Cardiac fibroblast (primary cell): Measurements from ENCODE around the gene GALNT13.

Experiments used
- DNase-seq, 2 donors: peaks; one replicate each; pipeline versions ENCODE4 v3.0.0 to v3.0.0-alpha.2; 2010; ENCODE audit warnings: low read depth in 2 of 2
- H3K4me3 ChIP-seq, 2 donors: replicated peaks in 1 of 2; 1 replicate in 1 of 2; 2 replicates in 1 of 2; pipeline ENCODE4 v1.5.1; 2011; ENCODE audit warnings: low read depth in 2 of 2, low read length in 2 of 2, mild to moderate bottlenecking in 2 of 2, moderate library complexity in 1 of 2
- TF ChIP-seq, protein P1 (sequence below): IDR thresholded peaks from one replicate; pipeline ENCODE4 v1.5.1; 2011; ENCODE audit warnings: low read depth, mild to moderate bottlenecking, low read length, inconsistent platforms

The GALNT13 gene

DNA sequence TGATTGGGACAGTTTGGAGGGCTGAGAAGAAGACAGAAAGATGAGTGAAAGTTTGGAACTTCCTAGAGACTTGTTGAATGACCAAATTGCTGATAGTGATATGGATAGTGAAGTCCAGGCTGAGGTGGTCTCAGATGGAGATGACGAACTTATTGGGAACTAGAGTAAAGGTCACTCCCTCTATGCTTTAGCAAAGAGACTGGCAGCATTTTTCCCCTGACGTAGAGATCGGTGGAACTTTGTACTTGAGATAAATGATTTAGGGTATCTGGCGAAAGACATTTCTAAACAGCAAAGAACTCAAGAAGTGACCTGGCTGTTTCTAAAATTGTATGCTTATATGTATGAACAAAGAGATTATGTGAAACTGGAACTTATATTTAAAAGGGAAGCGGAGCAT, 605.6 kb downstream of the GALNT13 start:
- DNase-seq = no peak
- TF ChIP-seq, protein P1, sequence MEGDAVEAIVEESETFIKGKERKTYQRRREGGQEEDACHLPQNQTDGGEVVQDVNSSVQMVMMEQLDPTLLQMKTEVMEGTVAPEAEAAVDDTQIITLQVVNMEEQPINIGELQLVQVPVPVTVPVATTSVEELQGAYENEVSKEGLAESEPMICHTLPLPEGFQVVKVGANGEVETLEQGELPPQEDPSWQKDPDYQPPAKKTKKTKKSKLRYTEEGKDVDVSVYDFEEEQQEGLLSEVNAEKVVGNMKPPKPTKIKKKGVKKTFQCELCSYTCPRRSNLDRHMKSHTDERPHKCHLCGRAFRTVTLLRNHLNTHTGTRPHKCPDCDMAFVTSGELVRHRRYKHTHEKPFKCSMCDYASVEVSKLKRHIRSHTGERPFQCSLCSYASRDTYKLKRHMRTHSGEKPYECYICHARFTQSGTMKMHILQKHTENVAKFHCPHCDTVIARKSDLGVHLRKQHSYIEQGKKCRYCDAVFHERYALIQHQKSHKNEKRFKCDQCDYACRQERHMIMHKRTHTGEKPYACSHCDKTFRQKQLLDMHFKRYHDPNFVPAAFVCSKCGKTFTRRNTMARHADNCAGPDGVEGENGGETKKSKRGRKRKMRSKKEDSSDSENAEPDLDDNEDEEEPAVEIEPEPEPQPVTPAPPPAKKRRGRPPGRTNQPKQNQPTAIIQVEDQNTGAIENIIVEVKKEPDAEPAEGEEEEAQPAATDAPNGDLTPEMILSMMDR = no peak
- H3K4me3 ChIP-seq = no peak overlapping the region

DNA sequence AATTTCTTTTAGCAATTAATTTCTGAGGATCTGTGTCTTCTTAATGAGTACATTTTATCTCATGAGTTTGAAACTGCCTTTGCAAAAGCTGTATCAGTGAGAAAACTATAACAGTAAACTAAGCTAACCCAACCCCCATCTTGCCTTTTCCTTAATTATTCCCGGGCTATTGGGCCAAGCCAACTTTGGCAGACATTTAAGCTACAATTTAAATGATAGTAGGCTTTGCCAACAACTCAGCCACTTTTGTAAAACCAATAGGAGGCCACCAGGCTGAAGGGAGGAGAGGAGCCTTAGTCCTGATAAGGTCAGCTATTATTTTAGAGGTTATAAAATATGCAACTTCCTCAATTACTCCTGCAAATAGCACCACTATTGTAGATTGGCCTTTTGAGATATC, 608.8 kb downstream of the GALNT13 start:
- no peak overlapping the region for H3K4me3 ChIP-seq
- no peak for DNase-seq
- TF ChIP-seq, protein P1 = no peak

GRCh38 chr2:154481336-154481735, 609.6 kb downstream of the GALNT13 start:
- TF ChIP-seq, protein P1 = no peak
- no peak overlapping the region for H3K4me3 ChIP-seq
- DNase-seq = no peak

DNA sequence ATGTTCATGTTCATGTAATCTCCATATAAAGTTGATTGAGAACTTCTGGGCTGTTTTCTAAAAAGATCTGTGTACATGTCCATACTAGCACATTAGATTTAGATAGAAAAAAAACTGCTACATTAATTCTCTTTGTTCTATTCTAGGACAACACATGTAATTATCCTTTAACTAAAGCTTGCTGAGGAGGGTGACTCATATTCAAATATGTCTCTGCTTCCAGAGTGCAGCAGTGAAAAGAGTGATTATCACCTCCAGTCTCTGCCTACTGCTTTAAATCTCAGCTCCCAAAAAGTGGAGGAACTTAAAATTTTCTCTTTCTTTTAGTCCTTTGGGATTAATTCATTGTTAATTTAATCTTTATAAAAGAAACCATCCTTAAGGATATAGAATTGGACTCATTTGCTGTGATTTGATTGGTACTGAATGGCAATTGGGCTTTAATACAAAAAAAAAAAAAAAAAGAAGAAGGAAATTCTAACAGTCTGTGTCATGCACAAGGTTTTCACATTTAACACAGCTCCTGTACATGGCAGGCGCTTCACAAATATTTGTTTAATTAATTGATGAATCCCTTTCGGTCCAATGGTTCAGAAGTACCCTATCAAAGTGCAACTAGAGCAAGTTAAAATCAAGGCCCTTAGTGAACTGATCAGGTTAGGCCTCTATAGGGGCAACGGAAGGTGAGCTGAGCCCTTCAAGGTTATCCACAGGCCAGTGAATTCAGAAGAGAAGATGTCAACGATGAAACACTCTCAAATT, 612.8 kb downstream of the GALNT13 start:
- H3K4me3 ChIP-seq = no peak overlapping the region
- TF ChIP-seq, protein P1 = no peak

DNA sequence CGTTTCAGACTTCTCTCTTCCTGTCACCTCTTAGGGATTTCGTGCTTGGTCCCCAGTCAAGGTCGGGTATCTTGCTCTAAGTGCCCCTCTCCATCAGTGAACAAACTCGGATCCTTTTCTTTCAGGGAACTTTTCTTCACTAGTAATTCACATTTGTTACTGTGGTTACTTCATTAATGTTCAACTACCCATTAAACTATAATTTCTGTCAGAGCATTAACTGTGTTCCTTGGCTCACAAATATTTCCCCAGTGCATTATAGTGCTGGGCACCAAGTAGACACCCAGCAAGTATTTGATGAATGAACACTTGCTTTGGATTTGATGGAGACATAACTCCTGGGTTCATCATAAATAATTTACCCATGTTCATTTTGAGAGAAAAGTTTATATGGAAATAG, 617.1 kb downstream of the GALNT13 start:
- TF ChIP-seq, protein P1 = no peak
- H3K4me3 ChIP-seq = no peak overlapping the region
- DNase-seq = no peak

More for the DNA sequence above, 612.8 kb downstream of the GALNT13 start:
- DNase-seq = no peak

GRCh38 chr2:154489266-154489858, 617.6 kb downstream of the GALNT13 start:
- H3K4me3 ChIP-seq = no peak overlapping the region
- no peak for DNase-seq
- TF ChIP-seq, protein P1 = no peak
